ENCODE measurements around the gene PLEKHG3.

- no peak for TF ChIP-seq RCOR1 (conservative IDR thresholded peaks at IDR 0.05; ENCODE audit: low read depth, low read length)
- no peak for TF ChIP-seq NFIC (IDR thresholded peaks at IDR 0.05; ENCODE audit: low read depth, low read length)
- no peak for TF ChIP-seq NRF1 (conservative IDR thresholded peaks at IDR 0.05; ENCODE audit: low read depth, low read length)
- TF ChIP-seq POLR2A (IDR thresholded peaks at IDR 0.05; ENCODE audit: low read depth, low read length), result no peak
- no peak for TF ChIP-seq BHLHE40 (IDR thresholded peaks at IDR 0.05; ENCODE audit: borderline replicate concordance in 1 of 2, low read depth in 2 of 2, low read length in 1 of 2)
- no peak for TF ChIP-seq DPF2 (IDR thresholded peaks at IDR 0.05)
- no peak for TF ChIP-seq JUND (IDR thresholded peaks at IDR 0.05; ENCODE audit: low read depth, low read length)
- TF ChIP-seq CTCF (IDR thresholded peaks at IDR 0.05 in 2 of 3, conservative IDR thresholded peaks at IDR 0.05 in 1 of 3; ENCODE audit: control insufficient read depth in 2 of 3, extremely low read depth in 1 of 3, insufficient read depth in 1 of 3, low read depth in 3 of 3, low read length in 3 of 3), result no peak
- TF ChIP-seq YY1 (IDR thresholded peaks at IDR 0.05; ENCODE audit: low read depth, low read length), result no peak
Measured at GRCh38 chr14:64695071-64695470, 9.2 kb upstream of the PLEKHG3 start.
